H7 (cell line): ENCODE data around the gene EPS8L1. TPM values are rescaled to one million over a fixed set of nuclear protein-coding genes. Genes with fewer than 3 reads are reported as not detected.
"Not testable (repeated sequence)": the region's sequence is repeated elsewhere in the genome, so short reads cannot be mapped to it uniquely, and the experiment has no call there.

Source experiments
- DNase-seq: peaks from one replicate; pipeline ENCODE4 v3.0.0; 2012
- H3K27me3 ChIP-seq: 2 replicates; pipeline ENCODE4 v1.6.0; 2011; ENCODE audit warnings: mild to moderate bottlenecking, low read length; ENCODE audit not compliant: control insufficient read depth, insufficient read depth
- H3K36me3 ChIP-seq: replicated peaks from 2 replicates; pipeline ENCODE4 v1.5.1; 2011; ENCODE audit warnings: low read length; ENCODE audit not compliant: control insufficient read depth, insufficient read depth
- H3K4me3 ChIP-seq: 2 replicates; pipeline ENCODE4 v1.5.1; 2011; ENCODE audit warnings: low read depth, mild to moderate bottlenecking, control low read depth, low read length, moderate library complexity; ENCODE audit not compliant: insufficient read depth
- total RNA-seq: library from RNA; depleted of rRNA; stranded (reverse); fragments of >200 nt; shearing (Covaris generic); gene quantifications from 2 replicates; pipeline ENCODE4 v1.2.3, GENCODE V29; 2014

Gene EPS8L1
- total RNA-seq, 1 experiment from 2014 or later: 20.0 TPM

DNA sequence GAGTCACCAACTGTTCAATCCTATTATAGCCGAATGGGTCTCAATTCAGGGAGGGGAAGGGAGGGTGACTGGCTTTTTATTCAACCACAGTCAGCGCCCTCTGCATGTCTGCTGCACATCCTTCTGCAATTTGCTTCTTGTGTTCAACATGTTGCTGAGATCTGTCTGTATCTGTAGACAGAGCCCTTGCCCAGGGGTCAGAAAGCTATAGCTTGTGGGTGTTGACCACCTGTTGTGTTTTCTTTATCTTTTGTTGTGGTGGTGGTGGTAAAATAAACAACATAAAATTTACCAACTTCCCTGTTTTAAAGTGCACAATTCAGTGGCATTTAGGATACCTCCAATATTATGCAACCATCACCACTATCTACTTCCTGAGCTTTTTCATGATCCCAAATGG, 29.6 kb downstream of the EPS8L1 start:
- no peak for DNase-seq
- H3K27me3 ChIP-seq: no peaks in the 10 kb centered on the region
- H3K4me3 ChIP-seq: no peak overlapping the region
- peaks cover 2% of the 10 kb centered on the region for H3K36me3 ChIP-seq

DNA sequence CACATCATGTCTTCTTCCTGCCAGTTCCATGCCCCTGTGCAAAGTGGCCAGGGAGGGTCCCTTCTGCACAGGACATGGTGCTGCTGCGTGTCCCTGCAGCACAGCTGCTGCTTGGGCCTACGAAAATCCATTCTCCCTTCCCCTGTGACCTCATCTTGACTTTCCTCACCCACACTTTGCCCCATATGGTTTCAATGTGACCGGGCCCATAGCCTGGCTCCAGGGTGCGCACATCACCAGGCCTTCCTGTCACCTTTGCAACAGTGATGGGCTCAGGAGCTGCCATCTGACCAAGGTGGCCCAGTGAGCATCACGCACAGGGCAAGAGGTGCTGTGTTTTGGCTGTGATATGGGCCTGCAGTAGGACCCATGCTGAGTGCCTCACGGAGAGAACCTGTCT, 30.9 kb downstream of the EPS8L1 start:
- Histone ChIP-seq H3K27me3 (no peaks in the 10 kb centered on the region), H3K4me3 (no peak overlapping the region), H3K36me3 (peaks cover 2% of the 10 kb centered on the region)
- no peak for DNase-seq

DNA sequence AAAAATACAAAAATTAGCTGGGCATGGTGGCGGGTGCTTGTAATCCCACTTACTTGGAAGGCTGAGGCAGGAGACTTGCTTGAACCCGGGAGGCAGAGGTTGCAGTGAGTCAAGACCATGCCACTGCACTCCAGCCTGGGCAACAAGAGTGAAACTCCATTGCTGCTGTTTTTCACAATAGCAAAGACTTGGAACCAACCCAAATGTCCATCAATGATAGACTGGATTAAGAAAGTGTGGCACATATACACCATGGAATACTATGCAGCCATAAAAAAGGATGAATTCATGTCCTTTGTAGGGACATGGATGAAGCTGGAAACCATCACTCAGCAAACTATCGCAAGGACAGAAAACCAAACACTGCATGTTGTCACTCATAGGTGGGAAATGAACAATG, 31.6 kb downstream of the EPS8L1 start:
- not testable (repeated sequence) for DNase-seq, H3K27me3 ChIP-seq, H3K36me3 ChIP-seq, H3K4me3 ChIP-seq

DNA sequence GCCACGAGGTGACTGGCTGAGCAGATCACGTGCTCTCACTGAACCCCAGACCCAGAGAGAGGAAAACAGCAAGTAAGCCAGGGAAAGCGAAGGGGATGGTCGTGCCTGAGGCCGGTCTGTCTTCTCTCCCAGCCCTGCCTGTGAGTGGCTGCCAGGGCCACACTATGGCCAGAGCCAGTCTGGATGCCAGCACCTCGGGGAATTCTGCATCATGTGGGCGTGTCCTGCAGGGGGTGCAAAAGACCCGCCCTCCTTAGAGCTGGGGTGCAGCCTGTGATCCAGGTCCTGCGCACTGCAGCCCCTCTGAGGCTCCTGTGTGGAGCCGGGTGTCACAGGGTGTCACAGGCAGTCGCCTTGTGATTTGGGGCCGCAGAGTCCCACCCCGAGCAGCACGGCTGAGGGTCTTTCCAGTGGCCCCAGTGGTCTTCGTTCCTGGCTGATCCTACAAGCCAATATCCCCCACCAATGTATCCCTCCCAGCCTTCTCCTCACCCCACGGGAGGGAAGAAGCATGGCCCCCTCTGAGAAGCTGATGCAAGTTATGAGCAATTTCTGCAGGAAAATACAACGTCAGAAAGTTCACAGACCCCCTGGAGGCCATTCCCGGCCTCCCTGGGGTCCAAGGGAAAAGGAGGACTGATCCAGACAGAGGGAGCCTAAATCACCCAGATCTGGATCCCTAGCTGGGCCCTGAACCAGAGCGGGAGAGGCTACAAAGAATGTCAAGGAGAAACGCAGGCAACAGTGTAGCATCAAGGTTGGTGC, 34.0 kb downstream of the EPS8L1 start:
- DNase-seq: peak; percentile 59
- Histone ChIP-seq H3K36me3 (no peaks in the 10 kb centered on the region), H3K27me3 (no peaks in the 10 kb centered on the region), H3K4me3 (no peak overlapping the region)

DNA sequence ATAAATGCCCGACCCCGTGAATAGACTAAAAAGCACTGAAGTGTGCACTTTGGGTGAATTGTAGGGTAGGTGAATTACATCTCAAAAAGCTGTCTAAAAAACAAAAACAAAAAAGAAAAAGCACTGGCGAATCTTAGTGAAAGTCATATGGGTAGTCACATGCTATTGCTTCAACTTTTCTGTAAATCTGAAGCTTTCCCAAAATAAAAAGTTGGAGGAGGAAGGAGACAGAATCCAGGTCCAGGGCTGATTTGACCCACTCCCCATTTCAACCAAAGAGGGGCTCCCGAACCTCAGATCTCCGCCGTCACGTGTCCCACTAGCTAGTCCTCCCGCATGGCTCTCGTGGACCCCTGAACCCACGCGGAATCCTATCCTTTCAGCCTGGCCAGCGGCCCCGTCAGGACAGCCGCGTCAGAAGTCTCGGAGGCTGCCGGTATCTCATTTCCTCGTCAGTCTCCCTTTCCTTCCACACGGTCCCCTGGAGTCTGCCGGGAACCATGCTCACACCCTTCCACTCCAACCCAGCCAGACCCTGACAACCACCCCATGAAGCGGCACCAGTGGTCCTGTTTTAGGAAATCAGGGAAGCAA, 35.7 kb downstream of the EPS8L1 start:
- Histone ChIP-seq H3K36me3 (no peaks in the 10 kb centered on the region), H3K27me3 (no peaks in the 10 kb centered on the region), H3K4me3 (no peak overlapping the region)
- DNase-seq: peak; percentile 37

DNA sequence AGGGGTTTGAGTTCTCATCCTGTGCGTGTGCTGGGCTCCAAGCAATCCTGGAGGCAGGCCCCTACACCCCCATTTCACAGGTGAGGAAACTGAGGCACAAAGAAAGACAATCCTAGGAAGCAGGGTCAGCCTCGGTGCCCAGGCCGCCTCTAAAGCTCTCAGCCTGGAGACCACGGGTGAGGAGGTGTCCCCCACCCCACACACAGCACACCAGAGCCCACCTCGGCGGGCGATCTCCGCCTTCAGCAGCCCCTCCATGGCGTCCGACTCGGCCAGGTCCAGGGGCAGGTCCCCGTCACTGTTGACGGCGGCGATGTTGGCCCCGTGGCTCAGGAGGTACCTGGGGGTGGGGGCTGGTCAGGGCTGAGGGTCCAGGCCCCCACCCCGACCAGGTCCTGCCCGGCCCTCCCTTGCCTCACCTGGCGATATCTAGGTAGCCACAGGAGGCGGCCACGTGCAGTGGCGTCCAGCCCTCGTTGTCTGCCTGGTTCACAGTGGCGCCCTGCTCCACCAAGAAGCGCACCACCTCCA, 36.6 kb downstream of the EPS8L1 start:
- Histone ChIP-seq H3K36me3 (no peaks in the 10 kb centered on the region), H3K27me3 (no peaks in the 10 kb centered on the region), H3K4me3 (no peak overlapping the region)
- no peak for DNase-seq

DNA sequence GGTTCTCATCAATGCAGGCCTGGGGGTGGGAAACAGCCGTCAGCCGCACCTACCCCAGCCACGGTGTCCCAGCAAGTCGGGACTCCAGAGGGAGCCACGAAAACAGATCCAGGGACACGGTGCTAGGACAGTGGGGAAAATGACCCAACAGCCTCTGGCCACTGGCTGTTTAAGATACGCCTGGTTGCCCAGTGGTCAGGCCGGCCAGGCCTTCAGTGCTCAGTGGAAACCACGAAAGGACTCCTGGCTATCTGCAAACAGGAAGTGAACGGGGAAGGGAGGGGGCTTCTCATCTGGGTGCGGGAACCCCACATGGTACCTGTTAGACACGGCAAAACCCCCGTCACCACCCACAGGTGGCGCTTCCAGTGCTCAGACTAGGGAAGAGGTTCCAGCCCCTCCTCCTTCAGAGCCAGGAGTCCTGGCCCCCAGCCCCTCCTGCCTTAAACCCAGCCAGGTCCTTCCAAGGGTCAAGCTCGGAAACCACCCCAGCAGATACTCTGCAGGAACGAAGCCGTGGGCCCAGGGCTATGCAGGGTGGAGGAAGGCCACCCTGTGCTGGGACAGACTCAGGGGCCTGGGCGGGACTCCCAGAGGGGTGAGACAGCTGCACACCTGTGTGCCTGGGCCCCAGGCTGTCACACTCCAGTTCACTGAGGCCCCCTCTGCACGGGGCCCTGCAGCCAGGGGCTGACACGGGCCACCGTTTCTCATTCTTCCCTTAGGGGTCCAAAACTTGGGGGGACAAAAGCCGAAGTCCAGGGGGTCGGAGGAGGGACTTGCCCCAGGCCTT, 37.3 kb downstream of the EPS8L1 start:
- Histone ChIP-seq H3K36me3 (no peaks in the 10 kb centered on the region), H3K4me3 (no peak overlapping the region), H3K27me3 (no peaks in the 10 kb centered on the region)
- peak; percentile 82 for DNase-seq

DNA sequence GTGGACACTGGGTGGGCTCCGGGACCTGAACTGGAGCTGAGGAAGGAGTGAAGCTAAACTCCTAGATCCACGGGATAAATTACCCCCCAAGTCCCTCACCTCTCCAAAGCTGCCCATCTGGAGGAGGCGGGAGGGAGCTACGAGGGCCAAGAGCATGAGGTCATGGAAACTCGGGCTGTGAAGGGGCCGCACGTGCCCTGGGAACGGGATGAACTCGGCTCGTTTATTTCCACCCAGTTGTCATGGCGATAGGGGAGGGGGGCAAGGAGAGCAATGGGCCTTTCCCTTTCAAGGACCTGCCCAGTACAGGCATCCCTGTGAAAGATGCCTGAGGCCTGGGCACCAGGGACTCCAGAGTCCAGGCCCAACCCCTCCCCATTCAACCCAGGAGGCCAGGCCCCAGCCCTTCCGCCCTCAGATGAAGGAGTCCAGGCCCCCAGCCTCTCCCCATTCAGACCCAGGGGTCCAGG, 37.9 kb downstream of the EPS8L1 start:
- DNase-seq: peak; percentile 92
- Histone ChIP-seq H3K27me3 (no peaks in the 10 kb centered on the region), H3K36me3 (no peaks in the 10 kb centered on the region), H3K4me3 (no peak overlapping the region)

DNA sequence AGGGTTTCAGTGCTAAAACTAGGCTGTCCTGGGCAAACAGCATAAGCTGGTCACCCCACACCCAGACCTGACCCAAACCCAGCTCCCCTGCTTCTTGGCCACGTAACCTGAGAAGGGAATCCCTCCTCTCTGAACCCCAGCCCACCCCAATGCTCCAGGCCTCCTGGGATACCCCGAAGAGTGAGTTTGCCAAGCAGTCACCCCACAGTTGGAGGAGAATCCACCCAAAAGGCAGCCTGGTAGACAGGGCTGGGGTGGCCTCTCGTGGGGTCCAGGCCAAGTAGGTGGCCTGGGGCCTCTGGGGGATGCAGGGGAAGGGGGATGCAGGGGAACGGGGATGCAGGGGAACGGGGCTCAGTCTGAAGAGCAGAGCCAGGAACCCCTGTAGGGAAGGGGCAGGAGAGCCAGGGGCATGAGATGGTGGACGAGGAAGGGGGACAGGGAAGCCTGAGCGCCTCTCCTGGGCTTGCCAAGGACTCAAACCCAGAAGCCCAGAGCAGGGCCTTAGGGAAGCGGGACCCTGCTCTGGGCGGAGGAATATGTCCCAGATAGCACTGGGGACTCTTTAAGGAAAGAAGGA, 39.0 kb downstream of the EPS8L1 start:
- Histone ChIP-seq H3K36me3 (no peaks in the 10 kb centered on the region), H3K27me3 (no peaks in the 10 kb centered on the region; the same call in 1 of the 2 replicates), H3K4me3 (no peak overlapping the region)
- DNase-seq: peak; percentile 44

DNA sequence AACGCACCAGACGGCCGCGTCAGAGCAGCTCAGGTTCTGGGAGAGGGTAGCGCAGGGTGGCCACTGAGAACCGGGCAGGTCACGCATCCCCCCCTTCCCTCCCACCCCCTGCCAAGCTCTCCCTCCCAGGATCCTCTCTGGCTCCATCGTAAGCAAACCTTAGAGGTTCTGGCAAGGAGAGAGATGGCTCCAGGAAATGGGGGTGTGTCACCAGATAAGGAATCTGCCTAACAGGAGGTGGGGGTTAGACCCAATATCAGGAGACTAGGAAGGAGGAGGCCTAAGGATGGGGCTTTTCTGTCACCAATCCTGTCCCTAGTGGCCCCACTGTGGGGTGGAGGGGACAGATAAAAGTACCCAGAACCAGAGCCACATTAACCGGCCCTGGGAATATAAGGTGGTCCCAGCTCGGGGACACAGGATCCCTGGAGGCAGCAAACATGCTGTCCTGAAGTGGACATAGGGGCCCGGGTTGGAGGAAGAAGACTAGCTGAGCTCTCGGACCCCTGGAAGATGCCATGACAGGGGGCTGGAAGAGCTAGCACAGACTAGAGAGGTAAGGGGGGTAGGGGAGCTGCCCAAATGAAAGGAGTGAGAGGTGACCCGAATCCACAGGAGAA, 39.9 kb downstream of the EPS8L1 start:
- no peaks in the 10 kb centered on the region; the same call in 1 of the 2 replicates for H3K27me3 ChIP-seq
- H3K36me3 ChIP-seq: no peaks in the 10 kb centered on the region
- peak; percentile 51 for DNase-seq
- no peak overlapping the region for H3K4me3 ChIP-seq

DNA sequence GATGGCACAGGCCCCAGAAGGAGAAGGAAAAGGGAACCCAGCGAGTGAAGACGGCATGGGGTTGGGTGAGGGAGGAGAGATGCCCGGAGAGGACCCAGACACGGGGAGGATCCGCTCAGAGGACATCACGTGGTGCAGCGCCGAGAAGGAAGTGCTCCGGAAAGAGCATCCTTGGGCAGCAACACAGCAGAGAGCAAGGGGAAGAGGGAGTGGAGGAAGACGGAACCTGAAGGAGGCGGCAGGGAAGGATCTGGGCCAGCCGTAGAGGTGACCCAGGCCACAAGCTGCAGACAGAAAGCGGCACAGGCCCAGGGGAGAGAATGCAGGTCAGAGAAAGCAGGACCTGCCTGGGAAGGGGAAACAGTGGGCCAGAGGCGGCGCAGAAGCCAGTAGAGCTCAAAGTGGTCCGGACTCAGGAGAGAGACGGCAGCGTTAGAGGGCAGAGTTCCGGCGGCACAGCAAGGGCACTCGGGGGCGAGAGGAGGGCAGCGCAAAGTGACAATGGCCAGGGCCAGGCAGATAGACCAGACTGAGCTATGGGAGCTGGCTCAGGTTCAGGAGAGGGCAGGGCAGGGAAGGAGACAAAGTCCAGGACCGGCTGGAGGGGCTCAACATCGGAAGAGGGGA, 40.7 kb downstream of the EPS8L1 start:
- peak; percentile 81 for DNase-seq
- H3K36me3 ChIP-seq: no peaks in the 10 kb centered on the region
- H3K4me3 ChIP-seq: peak overlapping the region; percentile 79
- H3K27me3 ChIP-seq: no peaks in the 10 kb centered on the region; the same call in 1 of the 2 replicates

DNA sequence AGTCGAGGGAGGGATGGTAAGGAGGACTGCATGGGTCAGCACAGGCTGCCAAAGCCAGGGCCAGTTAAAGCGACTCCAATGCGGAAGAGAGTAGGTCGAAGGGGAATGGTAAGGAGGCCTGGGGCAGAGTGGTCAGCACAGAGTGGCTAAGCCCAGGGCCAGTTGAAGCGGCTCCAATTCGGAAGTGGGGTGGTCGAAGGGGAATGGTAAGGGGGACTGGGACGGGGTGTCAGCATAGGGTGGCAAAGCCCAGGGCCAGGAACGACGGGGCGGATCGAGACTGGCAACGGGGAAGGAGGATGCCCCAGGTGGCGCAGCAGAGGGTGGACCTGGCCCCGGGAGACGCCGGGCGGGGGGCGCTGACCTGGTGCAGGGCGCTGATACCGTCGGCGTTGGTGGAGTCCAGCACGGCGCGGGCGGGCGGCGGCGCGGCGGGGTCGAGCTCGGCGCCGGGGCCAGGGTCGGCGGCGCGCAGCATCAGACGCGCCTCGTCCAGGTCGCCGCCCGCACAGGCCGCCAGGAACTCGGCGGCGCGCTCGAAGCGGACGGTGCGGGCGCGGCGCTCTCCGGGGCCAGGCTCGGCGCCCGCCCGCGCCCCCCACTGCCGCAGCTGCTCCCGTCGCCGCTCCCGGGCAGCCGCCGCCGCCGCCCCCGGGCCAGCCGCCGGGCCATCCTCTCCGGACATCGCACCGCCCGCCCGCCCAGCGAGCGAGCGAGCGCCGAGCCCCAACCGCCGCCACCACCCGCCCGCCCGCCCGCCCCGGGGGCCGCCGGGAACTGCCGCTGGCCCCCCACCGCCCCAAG, 41.4 kb downstream of the EPS8L1 start, which contains the start of gene PPP1R12C:
Gene PPP1R12C, minus strand, starts transcription at position 779 of the 804 bp plus-strand sequence. Its CDS starts 94 bp downstream, at position 685.
- peak; percentile 67 for DNase-seq
- Histone ChIP-seq H3K27me3 (no peaks in the 10 kb centered on the region; the same call in 1 of the 2 replicates), H3K36me3 (no peaks in the 10 kb centered on the region), H3K4me3 (peak within 1 kb of the TSS; percentile 79)
